HG02642 (cell line): ENCODE results near the gene TRIP11.
"Not testable (repeated sequence)": the region's sequence is repeated elsewhere in the genome, so short reads cannot be mapped to it uniquely, and the experiment has no call there.

Source experiments
- ATAC-seq: cut with Tn5 transposase; IDR thresholded peaks from one replicate; pipeline ENCODE4 v1.9.1; 2021; ENCODE audit warnings: mild to moderate bottlenecking; ENCODE audit not compliant: unreplicated experiment, poor library complexity

TRIP11 gene

DNA sequence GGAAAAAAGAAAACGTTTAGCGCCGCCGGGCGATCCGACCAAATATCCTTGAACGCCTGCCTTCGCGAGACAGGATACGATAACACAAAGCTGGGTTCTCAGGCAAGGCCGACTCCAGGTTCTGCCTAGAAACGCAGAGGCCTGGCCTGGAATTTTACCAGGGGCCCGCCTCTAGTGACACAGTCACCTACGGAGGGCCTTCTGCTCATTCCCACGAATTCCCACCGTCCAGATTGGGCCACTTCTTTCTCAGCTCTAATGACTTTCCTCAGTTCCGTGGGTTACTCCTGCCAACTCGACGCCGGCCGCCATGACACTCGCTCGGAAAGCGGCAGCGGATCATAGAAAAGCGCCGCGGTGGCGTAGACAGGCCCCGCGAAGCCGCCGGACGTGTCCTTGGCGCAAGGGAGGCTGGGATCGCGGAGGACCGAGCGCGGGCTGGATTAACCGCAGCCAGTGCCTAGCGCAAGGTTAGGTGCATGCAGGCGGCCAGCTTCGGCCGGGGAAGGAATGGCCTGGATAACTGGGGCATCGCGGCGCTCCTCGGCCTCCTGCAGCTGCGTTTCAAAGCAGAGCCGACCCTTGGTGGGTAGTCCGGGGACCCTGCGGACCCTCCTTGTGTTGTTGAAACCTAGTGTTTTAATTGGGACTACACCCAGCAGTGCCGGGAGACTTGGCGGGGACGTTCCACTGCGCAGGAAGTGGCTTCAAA, at the start of gene TRIP11:
Gene TRIP11, minus strand, starts transcription at position 341 of the 712 bp plus-strand sequence. CDS start 374 bp downstream, outside the sequence.
- peak; percentile 98 for ATAC-seq

DNA sequence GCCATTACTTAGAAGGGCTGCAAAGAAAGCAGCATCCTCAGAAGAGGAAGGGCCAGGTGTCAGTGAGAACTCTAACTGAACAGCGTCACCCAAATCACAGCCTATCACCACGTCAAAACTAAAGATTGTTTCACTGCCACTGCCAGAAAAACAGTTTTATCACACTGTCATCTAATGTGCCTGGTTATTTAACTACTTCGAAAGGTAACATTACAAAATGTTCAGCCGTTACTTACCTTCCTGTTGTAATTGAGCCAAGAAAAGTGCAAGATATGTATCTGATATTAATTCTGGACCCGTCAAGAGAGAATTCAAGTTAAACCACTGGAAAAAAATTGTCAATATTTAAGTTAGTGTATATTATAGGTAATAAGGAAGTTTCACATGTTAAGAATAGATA, 48.6 kb upstream of the TRIP11 start:
- ATAC-seq = no peak

DNA sequence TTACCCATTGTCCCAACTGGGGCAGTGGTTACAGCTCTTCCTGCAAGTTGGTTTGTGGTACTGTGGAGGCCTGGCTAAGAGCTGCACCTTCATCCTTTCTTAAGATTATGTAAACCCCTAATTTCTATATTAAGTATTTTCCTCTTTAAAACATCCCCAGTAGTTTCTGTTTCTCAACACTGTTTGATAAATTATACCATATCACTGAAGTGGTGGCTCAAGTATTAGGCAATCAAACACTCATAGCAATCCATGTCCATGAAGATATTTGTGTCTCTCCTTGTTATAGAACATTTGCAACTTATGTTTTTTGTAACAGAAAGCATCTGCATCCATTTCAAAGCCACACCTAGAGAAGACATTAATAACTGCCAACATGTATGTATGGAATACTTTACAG, 34.7 kb upstream of the TRIP11 start:
- no peak for ATAC-seq

DNA sequence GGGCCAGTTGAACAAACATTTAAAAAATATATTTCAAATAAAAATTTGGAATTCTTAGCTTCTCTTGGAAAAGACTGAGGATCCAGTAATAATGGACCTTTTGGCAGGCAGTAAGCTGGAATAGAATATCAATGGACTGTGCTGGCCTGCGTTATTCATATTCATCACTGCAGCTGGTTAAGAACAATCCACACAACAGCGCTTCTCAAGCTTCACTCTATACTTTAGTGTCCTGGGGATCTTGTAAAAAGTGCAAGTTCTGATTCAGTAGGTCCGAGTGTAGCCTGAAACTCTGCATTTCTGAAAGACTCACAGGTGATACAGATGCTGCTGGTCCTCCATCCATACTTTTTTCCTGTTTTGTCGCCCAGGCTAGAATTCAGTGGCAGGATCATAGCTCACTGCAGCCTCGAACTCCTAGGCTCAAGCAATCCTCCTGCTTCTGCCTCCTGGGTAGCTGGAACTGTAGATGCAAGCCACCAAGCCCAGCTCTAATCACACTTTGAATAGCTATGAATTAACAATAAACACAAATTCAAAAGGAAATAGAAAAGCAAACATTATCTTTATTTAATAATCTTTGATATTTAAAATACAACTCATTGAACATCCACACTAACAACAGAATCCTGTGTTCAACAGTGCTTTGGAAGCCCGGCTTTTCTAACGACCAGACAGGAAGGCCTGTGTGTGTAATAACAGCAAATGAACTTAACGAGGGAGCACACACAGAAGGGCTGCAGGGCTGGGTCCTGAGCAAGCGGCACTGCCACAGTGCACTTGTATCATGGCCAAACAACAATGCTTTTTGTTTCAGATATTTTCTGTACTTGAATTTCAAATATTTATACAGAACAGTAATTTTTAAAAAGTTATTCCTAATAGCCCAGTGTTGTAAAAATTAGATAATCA, 18.4 kb upstream of the TRIP11 start:
- no peak for ATAC-seq

DNA sequence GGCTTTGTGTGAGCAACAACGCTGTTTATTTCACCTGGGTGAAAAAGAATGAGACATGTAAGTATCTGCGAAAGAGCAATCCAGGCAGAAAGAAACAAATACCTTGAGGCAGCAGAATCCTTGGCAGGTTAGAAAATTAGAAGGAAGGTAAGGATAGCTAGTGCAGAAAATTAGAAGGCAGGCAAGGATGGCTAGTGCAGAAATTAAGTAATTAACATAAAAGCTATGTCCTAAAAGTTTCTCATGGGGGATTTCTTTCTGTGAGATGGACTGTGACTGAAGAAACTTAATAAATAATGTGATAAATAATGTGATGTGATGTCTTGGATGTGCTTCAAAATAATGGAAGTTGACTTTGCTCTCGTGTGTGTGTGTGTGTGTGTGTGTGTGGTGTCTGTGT, 9.9 kb upstream of the TRIP11 start:
- ATAC-seq = no peak

DNA sequence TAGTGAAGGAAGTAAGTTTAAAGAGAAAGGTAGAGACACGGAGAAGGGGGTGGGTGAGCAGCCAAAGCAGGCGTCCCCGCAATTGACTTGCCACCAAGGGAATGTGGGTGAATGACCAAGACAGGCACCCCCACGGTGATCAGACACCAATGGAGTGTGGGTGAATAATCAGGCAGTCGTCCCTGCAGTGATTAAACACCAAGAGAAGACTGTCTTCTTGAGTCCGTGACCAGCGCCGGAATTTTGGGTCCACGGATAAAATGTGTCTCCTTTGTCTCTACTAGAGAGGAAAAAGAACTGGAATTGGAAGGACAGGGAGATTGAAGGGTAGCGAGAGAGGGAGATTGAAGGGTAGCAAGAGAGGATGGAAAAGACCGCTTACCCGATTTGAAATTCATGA, 9.4 kb upstream of the TRIP11 start:
- ATAC-seq = not testable (repeated sequence)

DNA sequence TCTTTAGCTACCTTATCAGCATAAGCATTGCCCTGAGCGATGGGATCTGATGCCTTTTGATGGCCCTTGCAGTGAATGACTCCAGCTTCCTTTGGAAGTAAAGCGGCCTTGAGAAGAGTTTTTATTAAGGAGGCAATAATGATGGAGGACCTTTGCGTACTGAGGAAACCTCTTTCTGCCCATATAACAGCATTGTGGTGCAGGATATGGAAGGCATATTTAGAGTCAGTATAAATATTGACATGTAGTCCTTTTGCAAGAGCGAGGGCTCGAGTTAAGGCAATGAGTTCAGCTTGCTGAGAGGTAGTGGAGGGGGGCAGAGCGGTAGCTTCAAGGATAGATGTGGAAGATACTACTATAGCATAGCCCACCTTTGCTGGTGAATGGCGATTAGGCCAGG, 6.0 kb upstream of the TRIP11 start:
- ATAC-seq = not testable (repeated sequence)

DNA sequence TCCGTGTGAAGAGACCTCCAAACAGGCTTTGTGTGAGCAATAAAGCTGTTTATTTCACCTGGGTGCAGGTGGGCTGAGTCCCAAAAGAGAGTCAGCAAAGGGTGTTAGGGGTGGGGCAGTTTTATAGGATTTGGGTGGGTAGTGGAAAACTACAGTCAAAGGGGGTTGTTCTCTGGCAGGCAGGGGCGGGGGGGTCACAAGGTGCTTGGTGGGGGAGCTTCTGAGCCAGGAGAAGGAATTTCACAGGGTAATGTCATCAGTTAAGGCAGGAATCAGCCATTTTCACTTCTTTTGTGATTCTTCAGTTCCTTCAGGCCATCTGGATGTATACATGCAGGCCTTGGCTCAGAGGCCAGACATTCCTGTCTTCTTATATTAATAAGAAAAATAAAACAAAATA, 1.9 kb upstream of the TRIP11 start:
- ATAC-seq = not testable (repeated sequence)

DNA sequence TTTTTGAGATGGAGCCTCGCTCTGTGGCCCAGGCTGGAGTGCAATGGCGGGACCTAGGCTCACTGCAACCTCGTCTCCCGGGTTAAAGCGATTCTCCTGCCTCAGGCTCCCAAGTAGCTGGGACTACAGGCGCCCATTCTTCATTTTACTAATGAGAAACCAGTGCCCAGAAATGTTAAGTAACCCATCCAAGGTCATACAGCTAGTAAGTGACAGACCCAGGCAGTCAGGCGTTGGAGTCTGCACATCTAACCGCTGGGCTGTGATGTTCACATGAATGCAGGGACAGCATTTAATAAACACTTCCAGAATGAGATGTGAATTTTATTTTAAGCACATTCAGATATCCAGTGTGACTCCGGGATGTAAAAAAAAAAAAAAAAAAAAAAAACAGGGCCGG, 1.3 kb upstream of the TRIP11 start:
- ATAC-seq = no peak

DNA sequence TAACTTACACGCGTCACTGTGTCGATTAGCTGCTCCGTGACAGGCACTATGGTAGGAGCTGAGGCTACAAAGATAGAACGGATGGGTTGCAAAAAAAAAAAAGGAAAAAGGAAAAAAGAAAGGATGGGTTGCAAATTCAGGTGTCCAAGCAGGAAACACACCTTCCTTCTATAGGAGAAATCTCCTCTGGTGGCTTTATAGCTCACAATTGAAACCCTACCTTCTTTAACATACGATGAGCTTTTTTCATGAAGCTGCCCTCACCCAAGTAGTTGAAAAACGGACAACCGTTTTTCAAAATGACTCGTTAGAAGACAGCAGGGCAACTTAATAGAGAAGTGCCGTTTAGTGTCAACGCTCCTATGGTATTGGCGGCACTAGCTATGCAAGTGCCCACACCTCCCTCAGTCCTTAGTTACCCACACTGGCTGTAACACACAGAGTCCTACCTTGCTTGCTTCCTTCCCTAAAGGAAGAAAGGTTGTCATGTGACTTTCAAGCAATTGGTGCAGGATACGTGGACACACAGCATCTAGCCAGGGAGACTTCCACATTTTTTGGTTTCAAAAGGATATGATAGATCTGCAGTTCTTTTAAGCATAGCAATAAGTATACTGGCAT, 682 bp upstream of the TRIP11 start:
- no peak for ATAC-seq

DNA sequence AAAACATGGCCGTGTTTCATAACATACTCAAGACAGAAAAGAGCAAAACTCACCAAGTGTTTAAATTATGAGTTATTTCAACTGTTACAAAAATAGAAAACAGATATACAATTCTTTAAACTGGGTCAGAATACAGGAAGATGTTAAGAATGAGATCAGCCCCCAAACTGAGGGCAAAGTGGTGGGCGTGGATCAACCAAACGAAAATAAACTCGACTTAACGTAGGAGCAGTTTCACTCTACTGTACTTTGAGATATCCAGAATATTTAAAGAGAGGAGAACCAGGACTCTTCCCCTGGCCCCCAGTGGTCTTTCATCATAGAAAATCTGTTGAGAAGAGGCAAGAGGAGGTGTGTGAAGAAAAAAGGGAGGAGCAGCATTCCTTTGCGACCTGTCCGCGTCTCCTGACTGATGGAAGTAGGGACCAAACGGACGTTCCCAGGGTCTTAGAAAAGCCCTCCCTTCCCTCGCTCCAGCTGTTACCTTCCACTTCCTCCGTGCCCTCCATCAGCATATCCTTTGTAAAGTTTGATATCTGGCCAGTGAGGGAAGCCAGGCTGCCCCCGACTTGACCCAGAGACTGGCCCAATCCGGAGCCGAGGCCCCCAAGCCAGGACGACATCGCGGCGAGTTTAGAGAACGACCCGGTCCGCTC, 668 bp downstream of the TRIP11 start:
- peak; percentile 20 for ATAC-seq

DNA sequence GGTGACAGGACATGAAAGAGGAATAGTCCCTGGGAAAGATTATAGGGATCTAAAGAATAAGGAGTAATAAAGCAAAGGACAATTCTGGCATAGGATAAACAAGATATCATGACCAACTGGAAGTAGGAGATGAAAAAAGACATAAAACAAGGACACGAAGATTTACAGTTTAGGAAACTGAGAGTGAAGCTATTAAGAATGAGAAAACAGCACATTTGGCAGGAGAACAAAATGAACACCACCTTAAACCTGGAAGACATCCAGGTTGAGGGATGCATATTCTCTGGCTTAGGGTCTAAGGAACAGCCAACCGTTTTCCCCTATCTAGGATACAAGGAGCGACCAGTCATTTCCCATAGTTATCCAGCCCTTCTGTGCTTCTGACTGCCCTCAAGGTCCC, 1.9 kb downstream of the TRIP11 start:
- ATAC-seq = no peak

DNA sequence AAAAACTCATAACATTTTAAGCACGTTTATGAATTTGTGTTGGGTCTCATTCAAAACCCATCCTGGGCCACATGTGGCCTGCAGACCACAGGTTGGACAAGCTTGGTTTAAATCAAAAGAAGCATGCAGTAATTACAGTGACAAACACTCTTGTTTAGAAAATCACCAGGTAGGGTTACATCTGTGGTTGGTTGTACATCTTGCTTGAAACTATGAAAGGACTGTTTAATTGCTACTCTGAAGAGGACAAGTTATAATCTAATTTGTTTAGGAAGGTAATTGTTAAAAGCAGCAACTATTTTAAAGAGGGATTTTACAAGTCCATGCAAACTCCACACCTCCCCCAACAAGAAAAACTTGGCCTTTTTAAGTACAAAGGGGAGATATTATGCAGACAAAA, 4.0 kb downstream of the TRIP11 start:
- ATAC-seq = no peak

DNA sequence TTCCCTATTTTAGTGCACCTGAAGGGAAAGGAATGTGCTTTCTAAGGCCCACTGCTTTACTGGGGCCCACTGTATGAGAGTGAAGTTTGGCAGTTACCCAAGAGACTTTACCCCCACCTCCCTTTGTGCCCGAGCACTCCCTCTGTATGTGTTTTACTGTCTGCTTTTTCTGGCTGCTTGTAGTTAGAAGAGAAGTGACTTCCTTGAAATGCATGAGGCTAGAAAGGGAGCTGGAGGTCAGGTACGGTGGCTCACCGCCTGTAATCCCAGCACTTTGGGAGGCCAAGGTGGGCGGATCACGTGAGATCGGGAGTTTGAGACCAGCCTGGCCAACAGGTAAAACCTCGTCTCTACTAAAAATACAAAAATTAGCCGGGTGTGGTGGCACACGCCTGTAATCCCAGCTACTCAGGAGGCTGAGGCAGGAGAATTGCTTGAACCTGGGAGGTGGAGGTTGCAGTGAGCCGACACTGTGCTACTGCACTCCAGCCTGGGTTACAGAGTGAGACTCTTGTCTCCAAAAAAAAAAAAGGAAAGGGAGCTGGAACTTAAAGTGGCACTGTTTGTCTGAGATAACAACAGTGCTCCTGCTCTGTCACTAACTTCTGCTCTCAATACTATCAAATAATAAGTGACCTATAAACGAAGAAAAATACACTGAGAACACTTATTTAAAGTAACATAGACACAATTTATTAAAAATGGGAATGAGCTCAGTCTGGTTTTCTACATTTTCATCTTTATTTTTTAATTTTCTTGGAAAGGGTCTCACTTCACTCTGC, 5.8 kb downstream of the TRIP11 start:
- ATAC-seq = no peak

DNA sequence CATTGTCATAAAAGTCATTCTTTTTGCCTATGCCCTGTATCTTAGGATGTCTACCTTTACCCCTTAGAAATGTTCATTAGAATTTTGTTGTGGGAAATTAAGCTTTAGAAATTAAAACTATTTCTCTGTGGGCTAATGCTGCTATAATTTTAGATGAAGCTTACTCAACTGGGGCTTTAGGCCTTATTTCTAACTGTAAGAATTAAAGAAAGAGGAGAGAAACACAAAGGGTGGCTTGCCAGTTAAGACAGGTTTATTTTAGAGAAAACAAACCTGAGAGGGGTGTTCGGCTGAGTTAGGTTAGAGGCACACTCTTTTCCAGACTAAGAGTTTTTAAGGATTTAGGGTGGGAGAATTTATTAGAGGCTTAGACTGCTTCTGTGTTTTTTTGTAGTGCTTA, 6.4 kb downstream of the TRIP11 start:
- ATAC-seq = no peak

DNA sequence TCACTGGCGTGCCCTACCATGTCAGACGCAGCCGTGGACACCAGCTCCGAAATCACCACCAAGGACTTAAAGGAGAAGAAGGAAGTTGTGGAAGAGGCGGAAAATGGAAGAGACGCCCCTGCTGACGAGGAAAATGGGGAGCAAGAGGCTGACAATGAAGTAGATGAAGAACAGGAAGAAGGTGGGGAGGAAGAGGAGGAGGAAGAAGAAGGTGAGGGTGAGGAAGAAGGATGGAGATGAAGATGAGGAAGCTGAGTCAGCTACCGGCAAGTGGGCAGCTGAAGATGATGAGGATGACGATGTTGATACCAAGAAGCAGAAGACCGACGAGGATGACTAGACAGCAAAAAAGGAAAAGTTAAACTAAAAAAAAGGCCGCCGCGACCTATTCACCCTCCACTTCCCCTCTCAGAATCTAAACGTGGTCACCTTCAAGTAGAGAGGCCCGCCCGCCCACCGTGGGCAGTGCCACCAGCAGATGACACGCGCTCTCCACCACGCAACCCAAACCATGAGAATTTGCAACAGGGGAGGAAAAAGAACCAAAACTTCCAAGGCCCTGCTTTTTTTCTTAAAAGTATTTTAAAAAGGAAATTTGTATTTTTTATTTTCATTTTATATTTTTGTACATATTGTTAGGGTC, 13.2 kb downstream of the TRIP11 start:
- no peak for ATAC-seq

DNA sequence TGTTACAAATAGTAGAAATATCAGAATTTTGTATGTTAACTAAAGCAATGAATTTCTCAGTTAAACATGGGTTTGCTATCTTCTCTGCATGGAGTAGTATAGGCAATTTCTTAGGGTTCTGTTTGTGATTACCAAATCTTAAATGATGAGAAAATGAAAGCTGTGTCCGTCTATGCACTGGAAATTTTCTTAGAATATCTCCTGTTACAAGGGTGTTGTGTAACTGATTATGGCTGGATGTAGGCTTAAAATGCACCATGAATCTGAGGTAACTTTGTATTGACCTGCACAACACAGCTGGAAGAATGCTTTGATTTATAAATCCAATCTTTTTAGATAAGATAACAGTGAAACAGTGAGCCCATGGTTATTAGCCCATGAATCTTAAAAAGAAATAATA, 17.8 kb downstream of the TRIP11 start:
- ATAC-seq = no peak

DNA sequence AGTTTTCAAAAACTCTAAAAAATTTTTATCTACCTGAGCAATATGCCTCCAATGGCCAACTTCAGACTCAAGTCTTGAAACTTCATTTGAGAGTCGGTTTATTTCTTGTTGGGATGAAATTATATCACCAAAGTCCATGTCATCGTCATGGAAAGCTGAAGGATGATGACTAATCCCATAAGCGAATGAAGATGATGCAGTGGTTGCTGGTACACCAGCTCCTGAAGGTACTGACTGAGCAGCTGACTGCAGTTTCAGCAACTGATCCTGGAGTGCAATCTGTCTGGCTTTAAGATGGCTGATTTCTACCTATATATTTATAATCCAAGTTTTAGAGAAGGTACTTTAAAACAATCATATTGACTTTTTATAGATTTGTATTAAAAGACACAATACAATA, 18.3 kb downstream of the TRIP11 start:
- no peak for ATAC-seq

DNA sequence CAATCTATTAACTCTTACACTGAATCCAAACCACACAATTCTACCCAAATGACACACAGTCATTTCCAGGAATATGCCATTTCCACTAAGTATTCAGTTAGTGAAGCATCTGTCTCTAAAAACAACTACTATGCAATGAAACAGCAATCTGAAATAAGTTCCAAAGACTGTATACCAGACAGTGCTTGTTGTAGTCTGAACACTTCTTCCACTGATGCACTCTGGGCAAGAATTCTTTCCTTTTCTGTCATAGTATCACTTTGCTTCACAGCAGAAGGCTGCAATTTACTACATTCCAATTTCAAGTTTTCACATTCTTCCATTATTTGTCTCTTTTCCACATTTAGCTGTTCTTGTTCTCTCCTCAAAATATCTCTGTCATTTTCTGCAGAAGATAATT, 25.8 kb downstream of the TRIP11 start:
- ATAC-seq = no peak
